ENCODE measurements around the gene UGT1A4. TPM values are rescaled to one million over a fixed set of nuclear protein-coding genes. Genes with fewer than 3 reads are reported as not detected.

UGT1A4 gene
- not detected for total RNA-seq

GRCh38 chr2:233718552-233718951 lies at the start of gene UGT1A4:
Gene UGT1A4, plus strand, starts transcription at chr2:233718736. Its CDS starts 85 bp downstream, at chr2:233718821.
- DNase-seq (no peak), ATAC-seq (no peak)
- H3K9me3 Mint-ChIP-seq: no peaks in the 10 kb centered on the region
- H3K27ac Mint-ChIP-seq: no peak within 1 kb of the TSS
- H3K4me1 Mint-ChIP-seq (ENCODE audit: low read depth): peaks cover 6% of the 10 kb centered on the region
- CTCF ChIA-PET: no interaction called here
- TF ChIP-seq, protein P1, sequence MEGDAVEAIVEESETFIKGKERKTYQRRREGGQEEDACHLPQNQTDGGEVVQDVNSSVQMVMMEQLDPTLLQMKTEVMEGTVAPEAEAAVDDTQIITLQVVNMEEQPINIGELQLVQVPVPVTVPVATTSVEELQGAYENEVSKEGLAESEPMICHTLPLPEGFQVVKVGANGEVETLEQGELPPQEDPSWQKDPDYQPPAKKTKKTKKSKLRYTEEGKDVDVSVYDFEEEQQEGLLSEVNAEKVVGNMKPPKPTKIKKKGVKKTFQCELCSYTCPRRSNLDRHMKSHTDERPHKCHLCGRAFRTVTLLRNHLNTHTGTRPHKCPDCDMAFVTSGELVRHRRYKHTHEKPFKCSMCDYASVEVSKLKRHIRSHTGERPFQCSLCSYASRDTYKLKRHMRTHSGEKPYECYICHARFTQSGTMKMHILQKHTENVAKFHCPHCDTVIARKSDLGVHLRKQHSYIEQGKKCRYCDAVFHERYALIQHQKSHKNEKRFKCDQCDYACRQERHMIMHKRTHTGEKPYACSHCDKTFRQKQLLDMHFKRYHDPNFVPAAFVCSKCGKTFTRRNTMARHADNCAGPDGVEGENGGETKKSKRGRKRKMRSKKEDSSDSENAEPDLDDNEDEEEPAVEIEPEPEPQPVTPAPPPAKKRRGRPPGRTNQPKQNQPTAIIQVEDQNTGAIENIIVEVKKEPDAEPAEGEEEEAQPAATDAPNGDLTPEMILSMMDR (IDR thresholded peaks at IDR 0.05): no peak
- peaks cover 16% of the 10 kb centered on the region for H3K27me3 Mint-ChIP-seq
- POLR2A ChIA-PET: no interaction called here
- no peaks in the 10 kb centered on the region for H3K36me3 Mint-ChIP-seq (ENCODE audit: low read depth)
- no peak within 1 kb of the TSS for H3K4me3 Mint-ChIP-seq
- intact Hi-C loops (cut with micrococcal nuclease): no loop called here

- ChIA-PET CTCF (no interaction called here), POLR2A (no interaction called here)
- ATAC-seq: no peak
- H3K27ac Mint-ChIP-seq: no peak within 1 kb of the TSS
- TF ChIP-seq, protein P1 (IDR thresholded peaks at IDR 0.05): no peak
- H3K27me3 Mint-ChIP-seq: peaks cover 20% of the 10 kb centered on the region
- H3K9me3 Mint-ChIP-seq: peaks cover 1% of the 10 kb centered on the region
- H3K4me3 Mint-ChIP-seq: no peak within 1 kb of the TSS
- intact Hi-C loops (cut with micrococcal nuclease): no loop called here
- H3K4me1 Mint-ChIP-seq (ENCODE audit: low read depth): no peaks in the 10 kb centered on the region
- no peak for DNase-seq
- H3K36me3 Mint-ChIP-seq (ENCODE audit: low read depth): no peaks in the 10 kb centered on the region
Observed at GRCh38 chr2:233671290-233672161, 47.0 kb upstream of the UGT1A4 start, which contains the start of gene UGT1A9. Gene UGT1A9, plus strand, starts transcription at chr2:233671898. Its CDS starts 37 bp downstream, at chr2:233671935.

- ChIA-PET CTCF (no interaction called here), POLR2A (no interaction called here)
- TF ChIP-seq, protein P1 (IDR thresholded peaks at IDR 0.05): no peak
- DNase-seq (no peak), ATAC-seq (no peak)
- Mint-ChIP-seq H3K27me3 (peaks cover 22% of the 10 kb centered on the region), H3K27ac (no peak overlapping the region), H3K4me3 (no peak overlapping the region), H3K9me3 (no peaks in the 10 kb centered on the region), H3K4me1 (ENCODE audit: low read depth) (no peaks in the 10 kb centered on the region), H3K36me3 (ENCODE audit: low read depth) (no peaks in the 10 kb centered on the region)
- intact Hi-C loops (cut with micrococcal nuclease): no loop called here
Observed at GRCh38 chr2:233672886-233673285, 45.6 kb upstream of the UGT1A4 start.

- Mint-ChIP-seq H3K36me3 (ENCODE audit: low read depth) (no peaks in the 10 kb centered on the region), H3K9me3 (no peaks in the 10 kb centered on the region), H3K27me3 (peaks cover 16% of the 10 kb centered on the region), H3K4me1 (ENCODE audit: low read depth) (no peaks in the 10 kb centered on the region), H3K4me3 (no peak overlapping the region), H3K27ac (no peak overlapping the region)
- DNase-seq (no peak), ATAC-seq (no peak)
- TF ChIP-seq, protein P1 (IDR thresholded peaks at IDR 0.05): no peak
- intact Hi-C loops (cut with micrococcal nuclease): no loop called here
- POLR2A ChIA-PET: no interaction called here
- CTCF ChIA-PET: no interaction called here
Observed at GRCh38 chr2:233673896-233674295, 44.6 kb upstream of the UGT1A4 start.

DNA sequence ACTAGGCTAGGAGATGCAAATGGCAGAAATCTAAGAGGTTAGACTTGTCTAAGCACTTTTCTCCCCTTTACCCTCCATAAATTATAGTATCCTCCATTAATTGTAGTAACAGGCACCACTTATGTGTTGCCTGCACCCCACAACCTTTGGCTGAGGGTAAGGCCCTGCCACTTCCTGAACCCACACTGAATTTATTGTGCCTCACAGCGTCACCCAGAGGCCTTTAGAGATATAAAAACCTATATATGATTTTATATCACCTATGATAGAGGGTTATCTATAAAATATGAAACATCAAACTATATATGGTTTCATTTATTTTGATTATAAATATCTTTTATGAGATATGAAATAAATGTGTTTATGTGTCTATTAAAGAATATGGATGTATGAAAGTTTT lies 44.2 kb upstream of the UGT1A4 start:
- Mint-ChIP-seq H3K27me3 (peaks cover 16% of the 10 kb centered on the region), H3K9me3 (no peaks in the 10 kb centered on the region), H3K4me3 (no peak overlapping the region), H3K27ac (no peak overlapping the region), H3K4me1 (ENCODE audit: low read depth) (no peaks in the 10 kb centered on the region), H3K36me3 (ENCODE audit: low read depth) (no peaks in the 10 kb centered on the region)
- ATAC-seq: no peak
- TF ChIP-seq, protein P1 (IDR thresholded peaks at IDR 0.05): no peak
- intact Hi-C loops (cut with micrococcal nuclease): no loop called here
- DNase-seq: no peak
- CTCF ChIA-PET: no interaction called here
- POLR2A ChIA-PET: no interaction called here

Measured in activated CD8-positive, alpha-beta T cell treated with anti-CD3 and anti-CD28 coated beads for 36 hours (primary cell).